Jurkat, Clone E6-1 (cell line): ENCODE results near the gene SPHKAP. TPM values are rescaled to one million over a fixed set of nuclear protein-coding genes. Genes with fewer than 3 reads are reported as not detected.
"Not testable (repeated sequence)": the region's sequence is repeated elsewhere in the genome, so short reads cannot be mapped to it uniquely, and the experiment has no call there.

Experiments used
- DNase-seq: peaks from one replicate; pipeline ENCODE4 v3.0.0-alpha.2; 2011; ENCODE audit warnings: low read depth, low spot score
- H3K4me3 ChIP-seq: 2 replicates; pipeline ENCODE4 v1.5.1; 2011; ENCODE audit warnings: mild to moderate bottlenecking, low read length, control low read depth, moderate library complexity
- polyA plus RNA-seq: library from polyadenylated mRNA; unstranded; fragments of >200 nt; gene quantifications from one replicate; pipeline ENCODE4 v1.2.1, GENCODE V29; 2012; ENCODE audit warnings: missing spikeins; ENCODE audit not compliant: insufficient read length, insufficient read depth

SPHKAP gene, protein sequence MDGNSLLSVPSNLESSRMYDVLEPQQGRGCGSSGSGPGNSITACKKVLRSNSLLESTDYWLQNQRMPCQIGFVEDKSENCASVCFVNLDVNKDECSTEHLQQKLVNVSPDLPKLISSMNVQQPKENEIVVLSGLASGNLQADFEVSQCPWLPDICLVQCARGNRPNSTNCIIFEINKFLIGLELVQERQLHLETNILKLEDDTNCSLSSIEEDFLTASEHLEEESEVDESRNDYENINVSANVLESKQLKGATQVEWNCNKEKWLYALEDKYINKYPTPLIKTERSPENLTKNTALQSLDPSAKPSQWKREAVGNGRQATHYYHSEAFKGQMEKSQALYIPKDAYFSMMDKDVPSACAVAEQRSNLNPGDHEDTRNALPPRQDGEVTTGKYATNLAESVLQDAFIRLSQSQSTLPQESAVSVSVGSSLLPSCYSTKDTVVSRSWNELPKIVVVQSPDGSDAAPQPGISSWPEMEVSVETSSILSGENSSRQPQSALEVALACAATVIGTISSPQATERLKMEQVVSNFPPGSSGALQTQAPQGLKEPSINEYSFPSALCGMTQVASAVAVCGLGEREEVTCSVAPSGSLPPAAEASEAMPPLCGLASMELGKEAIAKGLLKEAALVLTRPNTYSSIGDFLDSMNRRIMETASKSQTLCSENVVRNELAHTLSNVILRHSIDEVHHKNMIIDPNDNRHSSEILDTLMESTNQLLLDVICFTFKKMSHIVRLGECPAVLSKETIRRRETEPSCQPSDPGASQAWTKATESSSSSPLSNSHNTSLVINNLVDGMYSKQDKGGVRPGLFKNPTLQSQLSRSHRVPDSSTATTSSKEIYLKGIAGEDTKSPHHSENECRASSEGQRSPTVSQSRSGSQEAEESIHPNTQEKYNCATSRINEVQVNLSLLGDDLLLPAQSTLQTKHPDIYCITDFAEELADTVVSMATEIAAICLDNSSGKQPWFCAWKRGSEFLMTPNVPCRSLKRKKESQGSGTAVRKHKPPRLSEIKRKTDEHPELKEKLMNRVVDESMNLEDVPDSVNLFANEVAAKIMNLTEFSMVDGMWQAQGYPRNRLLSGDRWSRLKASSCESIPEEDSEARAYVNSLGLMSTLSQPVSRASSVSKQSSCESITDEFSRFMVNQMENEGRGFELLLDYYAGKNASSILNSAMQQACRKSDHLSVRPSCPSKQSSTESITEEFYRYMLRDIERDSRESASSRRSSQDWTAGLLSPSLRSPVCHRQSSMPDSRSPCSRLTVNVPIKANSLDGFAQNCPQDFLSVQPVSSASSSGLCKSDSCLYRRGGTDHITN (N-terminal part only)
- polyA plus RNA-seq = not detected

DNA sequence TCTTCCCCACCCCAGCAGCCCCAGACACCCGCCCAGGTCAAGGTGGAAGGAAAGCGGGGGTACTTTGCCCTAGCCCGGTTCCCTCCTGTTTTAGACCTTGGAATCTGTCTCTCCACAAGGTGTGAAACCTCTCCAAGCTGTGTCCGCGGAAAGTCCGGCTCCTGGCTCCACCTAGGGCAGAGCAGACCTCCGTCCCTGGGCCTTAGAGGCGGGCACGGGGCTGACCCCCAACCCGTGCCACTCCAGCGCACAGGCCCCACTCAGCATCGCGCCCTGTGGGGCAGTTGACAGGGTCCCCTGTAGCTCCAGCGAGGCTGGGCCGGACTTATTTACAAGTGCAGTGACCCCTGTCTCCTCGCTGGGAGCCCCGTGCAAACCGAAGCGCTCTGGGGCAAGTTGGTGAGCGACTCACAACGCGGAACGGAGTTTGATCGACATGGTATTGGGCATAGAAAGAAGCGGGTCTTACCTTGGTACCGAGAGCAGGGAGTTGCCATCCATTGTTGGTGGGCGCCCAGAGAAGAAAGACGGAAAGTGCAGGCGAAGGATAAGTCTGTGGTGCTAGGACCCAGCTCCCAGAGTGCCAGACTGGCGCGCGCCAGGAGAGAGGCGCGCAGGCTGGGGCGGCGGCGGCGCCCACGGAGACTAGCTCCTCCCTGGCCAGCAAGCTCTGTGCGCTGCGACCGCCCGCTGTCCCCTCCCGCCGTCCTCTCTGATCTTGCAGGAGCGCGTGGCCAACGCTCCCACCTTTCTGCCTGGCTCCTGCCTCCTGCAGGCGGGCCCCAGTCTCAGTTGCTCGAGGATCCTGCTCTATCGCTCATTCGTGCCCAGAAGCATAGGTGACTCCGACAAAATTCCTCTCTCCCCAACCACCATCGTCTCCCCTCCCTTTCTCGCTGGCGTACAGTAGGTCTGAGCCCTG lies at the start of gene SPHKAP:
Gene SPHKAP, minus strand, starts transcription at position 590 of the 922 bp plus-strand sequence. Its CDS starts 89 bp downstream, at position 501.
- DNase-seq = no peak
- H3K4me3 ChIP-seq = no peak within 1 kb of the TSS

- no peak overlapping the region for H3K4me3 ChIP-seq
- no peak for DNase-seq
Measured at GRCh38 chr2:228227466-228227865, 46.0 kb upstream of the SPHKAP start.

- H3K4me3 ChIP-seq = no peak overlapping the region
- no peak for DNase-seq
Measured at GRCh38 chr2:228224410-228224809, 42.9 kb upstream of the SPHKAP start.

DNA sequence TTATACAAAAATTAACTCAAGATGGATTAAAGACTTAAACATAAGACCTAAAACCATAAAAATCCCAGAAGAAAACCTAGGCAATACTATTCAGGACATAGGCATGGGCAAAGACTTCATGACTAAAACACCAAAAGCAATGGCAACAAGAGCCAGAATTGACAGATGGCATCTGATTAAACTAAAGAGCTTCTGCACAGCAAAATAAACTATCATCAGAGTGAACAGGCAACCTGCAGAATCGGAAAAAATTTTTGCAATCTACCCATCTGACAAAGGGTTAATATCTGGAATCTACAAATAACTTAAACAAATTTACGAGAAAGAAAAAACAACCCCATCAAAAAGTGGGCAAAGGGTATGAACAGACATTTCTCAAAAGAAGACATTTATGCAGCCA lies 37.1 kb upstream of the SPHKAP start:
- H3K4me3 ChIP-seq, DNase-seq: not testable (repeated sequence)

- DNase-seq = no peak
- H3K4me3 ChIP-seq = no peak overlapping the region
Measured at GRCh38 chr2:228197504-228197903, 16.0 kb upstream of the SPHKAP start.

GRCh38 chr2:228180181-228181097 lies 1.0 kb downstream of the SPHKAP start:
- DNase-seq = no peak
- H3K4me3 ChIP-seq = no peak overlapping the region

DNA sequence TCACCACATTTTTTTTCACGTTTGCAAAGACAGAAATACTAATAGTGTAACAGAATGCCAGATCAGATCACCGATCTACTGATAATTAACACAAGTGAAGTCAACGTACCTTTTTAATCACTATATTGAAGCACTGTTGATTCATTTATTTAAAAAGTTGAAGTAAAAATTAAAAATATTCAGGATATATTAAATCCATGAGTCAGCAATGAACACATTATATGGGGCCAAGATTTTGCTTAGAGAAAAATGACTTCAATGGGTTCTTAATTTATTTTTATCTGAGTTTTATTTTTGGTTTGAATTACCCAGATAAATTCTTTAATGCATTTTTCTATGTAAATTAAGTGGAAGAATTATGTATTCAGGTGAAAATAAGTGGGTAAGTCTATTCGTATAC lies 14.2 kb downstream of the SPHKAP start:
- no peak for DNase-seq
- no peak overlapping the region for H3K4me3 ChIP-seq

GRCh38 chr2:228164718-228165117 lies 16.8 kb downstream of the SPHKAP start:
- no peak for DNase-seq
- no peak overlapping the region for H3K4me3 ChIP-seq

GRCh38 chr2:228157841-228158240 lies 23.6 kb downstream of the SPHKAP start:
- no peak for DNase-seq
- no peak overlapping the region for H3K4me3 ChIP-seq

GRCh38 chr2:228144961-228145360 lies 36.5 kb downstream of the SPHKAP start:
- no peak overlapping the region for H3K4me3 ChIP-seq
- DNase-seq = no peak

DNA sequence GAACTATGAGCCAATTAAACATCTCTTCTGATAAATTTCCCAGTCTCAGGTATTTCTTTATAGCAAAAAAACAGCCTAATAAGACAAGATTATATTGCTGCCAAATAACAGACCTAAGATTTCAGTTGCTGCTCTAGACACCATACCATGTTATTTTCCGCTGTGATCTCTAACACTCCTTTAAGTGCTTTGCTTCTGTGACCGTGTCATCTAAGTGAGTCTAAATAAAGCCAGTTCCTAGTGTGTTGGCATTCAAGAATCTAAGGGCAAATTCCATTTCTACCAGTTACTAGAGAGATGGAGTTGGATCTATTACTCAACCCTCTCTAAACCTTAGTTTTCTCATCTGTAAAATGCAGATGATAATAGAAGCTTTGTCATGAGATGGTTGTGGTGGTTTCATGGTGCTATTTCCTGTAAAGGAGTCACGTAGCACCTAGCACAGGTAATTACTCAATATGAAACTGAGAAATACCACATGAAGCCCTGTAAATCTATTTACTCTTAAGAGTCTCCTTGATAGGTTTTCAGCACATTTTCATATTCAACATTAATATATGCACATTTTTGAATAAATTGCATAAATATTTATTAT lies 40.5 kb downstream of the SPHKAP start:
- no peak overlapping the region for H3K4me3 ChIP-seq
- DNase-seq = no peak

GRCh38 chr2:228136027-228136426 lies 45.5 kb downstream of the SPHKAP start:
- no peak overlapping the region for H3K4me3 ChIP-seq
- no peak for DNase-seq

DNA sequence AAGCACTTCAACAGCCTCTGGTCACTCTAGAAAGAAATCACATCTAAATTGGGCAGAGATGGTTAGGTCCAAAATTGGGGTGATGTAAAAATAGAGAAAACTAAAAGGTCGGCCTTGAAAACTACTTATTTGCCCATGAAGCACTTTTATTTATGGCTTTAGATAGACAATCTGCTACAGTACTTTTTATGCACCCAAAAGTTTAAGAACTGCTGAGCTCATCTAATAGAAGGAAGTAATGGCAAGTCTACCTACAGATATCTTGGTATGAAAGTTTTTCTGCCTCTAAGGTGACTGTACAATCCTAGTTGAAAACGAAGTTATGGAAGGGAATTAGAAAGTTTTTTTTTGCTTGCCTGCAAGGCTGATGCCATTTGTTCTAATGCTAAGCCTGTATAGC lies 46.2 kb downstream of the SPHKAP start:
- no peak for DNase-seq
- H3K4me3 ChIP-seq = no peak overlapping the region

DNA sequence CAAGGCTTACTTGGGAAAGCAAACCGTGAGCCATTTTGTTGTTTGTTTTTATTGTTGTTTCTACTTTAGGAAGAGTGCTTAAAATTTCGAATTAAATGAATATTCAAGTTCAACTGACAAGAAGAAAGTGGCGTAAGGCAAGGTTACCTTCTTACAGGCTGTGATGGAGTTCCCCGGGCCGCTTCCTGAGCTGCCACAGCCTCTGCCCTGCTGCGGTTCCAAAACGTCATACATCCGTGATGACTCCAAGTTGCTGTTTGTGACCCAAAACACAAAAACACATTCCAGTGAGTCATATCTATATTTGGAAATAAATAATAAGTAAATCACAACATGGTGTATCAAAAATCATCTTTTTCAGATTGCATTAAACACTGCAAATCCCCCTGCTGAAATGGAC lies 49.7 kb downstream of the SPHKAP start:
- DNase-seq = no peak
- no peak overlapping the region for H3K4me3 ChIP-seq

DNA sequence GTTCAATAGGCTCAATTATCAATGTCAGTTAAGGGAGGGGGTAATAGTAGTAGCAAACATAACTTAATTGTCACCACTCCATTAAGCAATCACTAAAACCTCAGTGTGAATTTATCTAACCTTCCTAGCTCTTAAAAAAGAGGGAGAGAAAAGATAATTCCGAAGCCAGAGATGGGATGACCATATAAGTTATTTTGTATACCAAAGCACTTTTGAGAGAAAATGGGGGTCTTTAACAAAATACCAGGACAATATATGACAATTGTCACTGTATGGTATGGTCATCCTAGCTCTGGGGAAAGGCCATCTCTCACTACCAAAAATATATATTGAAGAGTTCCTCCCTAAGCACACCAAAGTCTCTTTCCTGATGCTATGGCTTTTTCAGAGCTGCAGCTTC lies 55.1 kb downstream of the SPHKAP start:
- DNase-seq = no peak
- H3K4me3 ChIP-seq = no peak overlapping the region

DNA sequence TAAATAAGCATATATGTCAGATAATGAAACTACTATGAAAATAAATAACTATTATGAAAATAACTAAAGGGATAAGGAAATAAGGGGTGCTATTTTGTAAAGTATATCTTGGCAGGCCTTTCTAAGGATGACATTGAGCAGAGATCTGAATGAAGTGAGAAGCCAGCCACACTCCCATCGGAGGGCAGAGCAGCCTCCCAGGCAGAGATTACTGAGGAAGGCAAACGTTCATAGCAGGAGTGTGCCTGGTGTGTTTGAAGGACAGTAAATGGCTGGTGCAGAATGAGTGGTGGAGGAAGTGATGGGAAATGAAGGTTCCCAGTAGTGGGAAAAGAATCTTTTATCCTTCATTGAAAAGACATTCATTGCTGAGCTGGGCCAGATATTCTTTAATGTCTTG lies 62.5 kb downstream of the SPHKAP start:
- DNase-seq = no peak
- H3K4me3 ChIP-seq = no peak overlapping the region

- DNase-seq = no peak
- no peak overlapping the region for H3K4me3 ChIP-seq
Measured at GRCh38 chr2:228107846-228108245, 73.6 kb downstream of the SPHKAP start.
